NCI-H2171 (cell line): Measurements from ENCODE around the gene SH3RF3.

ENCODE experiments used
- DNase-seq: peaks from one replicate; lab custom pipeline; 2025; lab: John Stamatoyannopoulos, UW

The SH3RF3 gene

DNA sequence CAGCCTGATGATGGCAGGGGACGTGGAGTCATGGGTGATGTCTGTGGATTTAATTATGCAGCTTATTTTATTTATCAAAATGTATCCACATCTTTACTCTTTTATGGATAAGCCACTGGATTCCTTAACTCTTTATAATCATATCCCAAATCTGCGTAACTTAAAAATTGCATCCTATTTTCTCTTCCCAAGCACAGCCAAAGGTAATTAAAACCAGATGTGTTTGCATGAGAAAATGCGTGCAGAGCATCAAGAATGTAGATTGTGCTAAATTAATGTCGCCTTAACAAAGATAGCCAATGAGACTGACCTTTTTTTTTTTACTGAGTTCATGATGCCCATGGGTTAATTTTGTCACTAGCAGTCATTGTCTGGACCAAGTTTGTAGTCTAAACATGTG, 10.0 kb downstream of the SH3RF3 start:
- DNase-seq, result no peak

DNA sequence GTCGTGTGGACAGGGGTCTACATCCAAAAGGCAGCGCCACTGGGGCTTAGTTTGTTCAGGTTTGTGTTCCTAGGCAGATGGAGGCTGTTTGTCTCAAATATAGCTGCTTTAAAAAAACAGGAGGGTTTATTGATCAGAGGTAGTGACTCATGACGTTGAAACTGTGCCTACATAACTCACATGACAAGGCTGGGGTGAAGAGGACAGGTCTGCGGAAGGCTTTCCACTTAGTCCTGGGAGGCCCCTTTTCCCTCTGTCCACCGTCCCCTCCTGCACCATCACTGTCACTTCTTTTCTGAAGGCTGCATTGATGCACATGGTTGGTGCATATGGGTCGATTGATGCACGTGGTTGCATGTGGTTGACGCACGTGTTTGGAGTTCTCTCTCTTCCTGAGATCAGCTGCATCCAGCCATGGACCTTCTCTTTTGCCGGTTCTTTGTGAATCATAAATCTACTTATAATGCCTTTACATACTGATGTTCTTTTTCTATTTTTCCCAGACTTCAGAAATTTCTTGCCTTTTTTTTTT, 10.9 kb downstream of the SH3RF3 start:
- DNase-seq, result no peak

- DNase-seq, result no peak
Observed at GRCh38 chr2:109141006-109141600, 12.1 kb downstream of the SH3RF3 start.

- no peak for DNase-seq
Observed at GRCh38 chr2:109141727-109142283, 12.8 kb downstream of the SH3RF3 start.

DNA sequence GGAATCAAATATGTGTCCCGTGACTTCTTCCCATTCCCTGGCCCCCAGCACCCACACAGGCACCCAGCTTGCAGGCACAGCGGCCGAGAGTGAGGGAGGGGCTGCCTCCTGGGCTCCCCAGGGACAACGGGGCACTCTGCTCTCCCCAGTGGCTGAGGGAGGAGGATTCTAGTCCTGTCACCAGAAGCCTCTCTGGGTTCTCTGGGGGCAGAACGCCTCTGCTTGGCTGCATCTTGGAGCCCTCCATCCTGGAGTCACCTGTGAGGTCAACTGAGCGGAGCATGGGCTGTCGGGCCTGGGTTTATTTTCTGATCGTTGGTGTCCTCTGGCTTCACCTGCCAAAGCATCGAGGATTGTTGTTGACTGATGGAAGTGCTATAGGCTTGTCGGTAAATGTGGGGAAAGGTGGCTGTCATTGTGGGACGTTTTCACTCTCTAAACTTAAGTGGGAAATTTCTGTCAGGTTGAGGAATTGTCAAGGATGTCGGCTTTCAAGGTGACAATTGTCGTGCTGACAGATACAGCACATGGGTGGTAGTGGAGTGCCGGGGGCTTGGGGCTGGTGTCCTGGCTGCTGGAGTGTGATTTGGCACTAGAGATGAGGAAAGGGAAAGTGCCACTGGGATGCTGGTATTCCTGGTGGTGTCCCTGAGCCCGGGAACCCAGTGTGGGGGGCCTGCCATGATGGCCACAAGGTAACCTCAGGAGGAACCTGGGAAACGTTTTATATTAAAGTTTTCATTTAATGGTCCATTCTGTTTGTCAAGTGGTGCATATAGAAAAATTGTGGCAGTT, 13.6 kb downstream of the SH3RF3 start:
- DNase-seq, result no peak

DNA sequence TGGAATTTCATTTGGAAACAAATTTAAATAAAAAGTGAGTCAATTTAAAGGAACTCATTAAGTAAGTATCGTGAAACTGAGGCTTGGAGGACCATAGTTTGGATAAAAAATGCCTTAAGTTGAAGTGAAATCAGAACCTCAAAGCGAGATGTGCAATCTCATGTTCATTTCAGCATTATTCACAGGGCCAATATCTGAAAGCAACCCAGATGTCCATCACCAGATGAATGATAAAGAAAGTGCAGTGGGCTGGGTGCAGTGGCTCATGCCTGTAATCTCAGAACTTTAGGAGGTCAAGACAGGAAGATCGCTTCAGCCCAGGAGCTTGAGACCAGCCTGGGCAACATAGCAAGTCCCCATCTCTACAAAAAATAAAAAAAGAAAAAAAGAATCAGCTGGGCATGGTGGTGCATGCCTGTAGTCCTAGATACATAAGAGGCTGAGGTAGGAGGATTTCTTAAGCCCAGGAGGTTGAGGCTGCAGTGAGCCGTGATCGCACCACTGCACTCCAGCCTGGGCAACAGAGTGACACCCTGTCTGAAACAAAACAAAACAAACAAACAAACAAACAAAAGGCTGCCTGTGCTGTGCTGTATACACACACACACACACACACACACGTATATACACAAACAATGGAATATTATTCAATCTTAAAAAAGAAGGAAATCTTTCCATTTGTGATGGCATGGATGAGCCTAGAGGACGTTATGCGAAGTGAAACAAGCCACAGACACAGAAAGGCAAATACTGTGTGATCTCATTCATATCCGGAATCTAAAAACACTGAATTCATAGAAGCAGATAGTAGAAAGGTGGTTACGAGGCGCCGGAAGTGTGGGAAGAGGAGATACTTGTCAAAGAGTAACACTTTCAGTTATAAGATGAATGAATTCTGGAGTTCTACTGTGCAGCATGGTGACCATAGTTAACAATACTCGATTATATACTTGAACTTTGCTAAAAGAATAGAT, 14.5 kb downstream of the SH3RF3 start:
- DNase-seq, result no peak

- DNase-seq, result no peak
Observed at GRCh38 chr2:109144271-109144670, 15.3 kb downstream of the SH3RF3 start.

- DNase-seq, result no peak
Observed at GRCh38 chr2:109144721-109145120, 15.7 kb downstream of the SH3RF3 start.

DNA sequence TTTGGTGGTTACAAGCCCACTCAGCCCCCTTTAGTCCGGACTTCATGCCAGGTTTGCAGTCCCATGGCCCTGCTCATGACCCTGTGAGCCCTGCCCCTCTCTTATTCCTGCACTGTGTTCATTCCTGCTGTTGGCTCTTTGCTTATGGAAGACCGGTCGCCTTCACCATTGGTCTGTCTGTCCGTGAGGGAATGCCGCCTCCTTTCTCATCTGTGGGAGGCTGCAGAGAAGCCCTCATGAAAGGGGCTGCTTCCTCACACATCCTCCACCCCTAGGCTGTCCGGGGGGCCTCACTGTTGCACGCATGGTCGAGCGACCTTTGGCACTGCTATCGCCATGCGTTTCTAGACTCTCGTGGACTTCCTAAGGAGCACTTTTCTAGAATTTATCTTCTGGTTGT, 16.3 kb downstream of the SH3RF3 start:
- DNase-seq, result no peak

DNA sequence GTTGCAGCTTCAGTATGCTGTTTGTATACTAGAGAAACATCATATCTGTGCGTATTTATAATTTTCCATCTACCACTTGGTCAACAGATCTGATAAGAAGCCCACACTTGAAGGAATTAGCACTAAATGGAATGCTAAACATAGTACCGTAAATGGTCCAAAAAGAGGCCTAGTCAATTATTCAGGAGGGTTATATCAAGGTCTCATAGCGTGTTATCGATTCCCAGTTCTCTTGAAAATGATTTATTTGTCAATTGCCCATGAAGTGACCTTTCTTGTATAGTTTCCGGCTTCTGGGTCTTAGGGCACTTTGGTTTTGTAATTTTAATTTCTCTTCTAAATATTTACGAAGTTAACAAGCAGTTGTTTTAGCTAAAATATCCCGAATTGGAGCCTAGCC, 18.4 kb downstream of the SH3RF3 start:
- no peak for DNase-seq

- no peak for DNase-seq
Observed at GRCh38 chr2:109148117-109148746, 19.2 kb downstream of the SH3RF3 start.

DNA sequence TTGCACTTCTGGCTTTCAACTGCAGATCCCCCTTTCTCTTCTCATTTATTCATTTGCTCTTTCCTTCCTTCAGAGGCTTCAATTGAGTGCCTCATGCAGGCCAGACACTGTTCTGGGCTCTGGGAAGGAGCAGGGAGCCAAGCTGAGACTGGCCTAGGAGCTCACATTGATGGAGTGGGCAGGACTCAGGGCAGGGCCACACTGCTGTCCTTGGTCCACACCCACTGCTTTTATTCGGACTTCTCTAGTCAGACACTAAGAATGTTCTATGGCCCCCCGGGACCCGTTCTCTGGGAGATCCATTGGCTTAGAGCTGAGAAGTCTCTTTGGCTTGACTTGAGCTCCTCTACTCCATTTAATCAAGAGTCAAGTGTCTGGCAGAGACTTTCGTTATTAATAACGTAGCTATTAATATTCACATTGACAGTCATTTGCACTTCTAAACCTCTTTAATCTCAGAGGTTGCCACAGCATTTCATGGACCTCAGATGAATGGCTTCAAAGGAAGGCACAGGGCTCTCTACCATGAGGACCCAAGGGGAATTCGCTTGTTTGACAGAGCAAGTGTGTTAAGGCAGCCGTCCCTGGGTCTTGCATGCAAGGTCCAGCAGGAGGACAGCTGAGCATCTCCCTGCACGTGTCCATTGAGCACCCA, 20.1 kb downstream of the SH3RF3 start:
- DNase-seq, result no peak

GRCh38 chr2:109150559-109150958, 21.6 kb downstream of the SH3RF3 start:
- DNase-seq, result no peak

DNA sequence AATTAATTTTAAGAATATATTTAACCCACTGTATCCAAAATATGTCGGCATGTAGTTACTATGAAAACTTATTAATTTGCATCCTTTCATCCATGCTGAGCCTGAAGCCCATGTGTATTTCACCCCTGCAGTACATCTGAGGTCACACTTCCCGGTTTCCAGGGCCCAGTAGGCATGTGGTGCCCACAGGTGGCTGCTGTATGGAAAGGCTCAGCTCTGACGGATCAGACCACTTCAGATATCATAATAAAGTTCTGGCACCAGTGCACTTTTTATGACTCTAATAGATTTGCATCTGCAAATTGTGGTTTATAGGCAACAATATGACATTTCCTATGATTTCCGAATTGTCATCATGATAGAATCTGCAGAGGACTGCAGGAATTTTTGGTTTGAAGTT, 22.5 kb downstream of the SH3RF3 start:
- no peak for DNase-seq

DNA sequence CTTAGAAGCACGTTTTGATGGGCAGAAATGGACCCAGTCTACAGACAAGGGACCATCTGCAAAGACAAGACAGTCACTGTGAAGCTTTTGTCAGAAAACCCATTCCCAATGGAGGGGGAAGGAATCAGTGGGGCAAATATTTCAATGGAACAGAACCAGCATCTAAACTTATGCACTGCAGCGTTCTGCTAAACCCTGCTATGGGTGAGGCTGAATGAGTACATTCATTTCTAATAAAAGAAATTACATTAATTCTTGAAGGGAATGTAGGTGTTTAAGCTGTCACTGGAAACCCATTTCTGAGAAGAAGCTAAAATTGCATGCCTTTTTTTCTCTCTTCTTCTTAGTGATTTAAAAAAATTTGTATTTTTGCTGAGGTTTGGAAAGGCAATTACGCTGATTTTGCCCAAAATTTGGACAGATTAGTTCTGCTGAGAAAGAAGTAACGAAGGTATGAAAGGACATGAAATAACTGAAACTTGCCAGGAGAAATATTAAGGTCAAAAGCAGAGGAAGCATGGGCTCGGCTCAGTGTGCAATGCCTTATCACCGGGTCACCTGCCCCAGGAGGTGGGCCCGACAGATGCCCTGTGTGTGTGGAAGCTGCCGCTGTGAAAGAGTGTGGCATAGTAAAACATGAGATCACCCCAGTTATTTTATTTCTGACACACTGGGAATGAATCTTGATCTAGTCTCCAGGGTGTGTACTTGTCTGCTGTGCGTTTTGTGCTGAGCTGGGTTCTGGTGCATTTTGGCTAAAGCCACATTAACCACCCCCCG, 24.2 kb downstream of the SH3RF3 start:
- no peak for DNase-seq

DNA sequence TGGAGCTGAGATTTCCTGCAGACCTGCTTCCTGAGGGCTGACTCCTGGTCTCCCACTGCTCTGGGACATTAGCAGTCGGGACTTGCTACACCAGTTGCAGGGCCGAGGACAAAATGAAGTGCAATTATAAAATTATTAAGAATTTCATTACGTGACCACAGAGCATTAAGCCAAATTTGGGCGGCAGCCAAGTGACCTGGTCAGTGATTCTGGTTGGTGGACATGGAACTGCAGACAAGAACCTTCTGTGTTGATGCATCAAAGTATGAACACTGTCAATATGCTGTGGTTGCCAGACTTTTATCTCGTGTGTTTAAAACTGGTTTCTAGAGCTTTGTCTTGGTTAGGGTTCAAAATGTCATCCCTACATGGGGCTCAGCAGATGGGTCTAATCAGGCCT, 24.8 kb downstream of the SH3RF3 start:
- DNase-seq, result no peak

DNA sequence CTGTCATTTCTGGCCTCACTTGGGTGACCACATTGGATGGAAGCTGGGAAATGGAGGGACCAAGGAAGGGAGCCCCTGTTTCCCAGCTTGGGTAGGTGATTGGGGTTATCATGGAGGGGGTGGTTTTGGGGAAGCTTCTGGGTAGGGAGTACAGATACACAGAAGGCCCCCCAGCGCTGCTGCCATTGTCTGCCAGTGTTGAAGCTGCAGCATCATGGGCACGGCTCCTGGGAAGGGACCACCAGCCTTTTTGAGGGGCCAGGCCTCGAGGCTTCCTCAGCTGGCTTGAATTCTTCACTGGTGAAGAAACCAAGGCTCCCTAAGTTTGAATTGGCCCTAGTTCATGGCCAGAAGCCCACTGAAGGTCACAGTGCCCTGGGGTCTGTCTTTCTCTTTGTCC, 25.2 kb downstream of the SH3RF3 start:
- DNase-seq, result no peak

DNA sequence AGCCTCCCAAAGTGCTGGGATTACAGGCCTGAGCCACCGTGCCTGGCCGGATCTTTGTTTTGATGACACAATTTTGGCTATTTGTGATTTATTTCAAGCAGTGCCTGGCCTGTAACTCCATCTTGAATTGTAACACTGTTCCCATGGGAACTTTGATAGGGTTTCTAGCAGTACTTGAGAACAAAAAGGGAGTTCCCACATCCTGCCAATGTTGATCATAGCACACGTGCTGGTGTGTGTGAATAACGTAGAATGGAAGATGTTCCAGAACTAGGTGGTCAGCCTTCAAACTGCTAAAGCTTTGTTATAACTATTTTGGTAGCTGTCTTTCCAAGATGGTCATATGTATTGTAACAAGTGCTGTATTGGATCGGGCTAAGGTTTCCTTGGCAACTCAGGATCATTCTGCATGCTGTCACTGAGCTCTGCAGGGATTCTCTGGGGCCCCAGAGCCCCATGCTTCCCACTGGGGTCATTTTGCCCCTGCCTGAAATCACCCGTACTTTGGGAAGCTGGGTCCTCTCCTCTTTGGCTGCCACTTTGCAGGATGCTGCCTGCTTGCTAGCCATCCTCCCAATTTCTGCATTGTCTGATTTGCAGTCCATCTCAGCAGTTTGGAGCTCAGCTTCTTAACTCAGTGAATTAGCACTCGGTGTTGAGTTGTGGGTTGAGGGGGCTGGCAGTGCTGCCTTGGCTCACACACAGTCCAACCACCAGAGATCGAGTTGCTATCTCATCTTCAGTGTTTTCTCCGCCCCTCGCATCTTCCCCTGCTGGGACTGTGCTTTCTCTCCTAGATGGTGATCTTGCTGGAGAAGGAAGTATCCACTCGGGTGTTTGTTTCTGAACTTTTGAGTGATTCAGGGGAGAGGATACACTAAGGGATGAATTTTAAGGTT, 26.8 kb downstream of the SH3RF3 start:
- DNase-seq, result no peak

DNA sequence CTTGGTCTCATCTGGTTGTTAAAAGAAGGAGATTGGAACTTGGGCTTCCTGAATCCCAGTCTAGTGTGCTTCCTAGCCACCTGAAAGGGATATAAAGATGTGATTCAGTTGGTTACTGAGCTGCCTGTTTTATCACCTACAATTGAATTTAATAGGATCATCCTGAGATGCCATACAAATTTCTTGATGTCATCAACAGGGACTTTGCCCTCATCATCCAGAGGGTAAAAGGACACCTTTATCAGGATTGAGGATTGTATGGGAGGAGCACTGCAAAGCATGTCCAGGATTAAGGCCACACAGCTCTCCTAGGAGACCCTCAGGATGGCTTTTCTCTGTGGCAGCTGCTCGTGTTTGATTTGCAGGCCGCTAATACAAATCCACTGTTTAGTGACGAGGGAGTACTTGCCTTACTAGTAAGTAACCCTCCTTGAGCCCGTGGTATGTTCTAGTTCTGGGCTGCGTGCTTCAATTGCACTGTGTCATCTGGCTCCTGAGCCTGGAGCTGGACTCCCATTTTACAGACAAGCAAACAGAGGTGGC, 28.6 kb downstream of the SH3RF3 start:
- DNase-seq, result no peak
